NCI-H345 treated with DMSO at 0.1 percent for 48 hours (cell line): Measurements from ENCODE around the gene SYNGR2.

Source experiments
- DNase-seq: peaks from one replicate; lab custom pipeline; 2025; ENCODE audit not compliant: unreplicated experiment; lab: John Stamatoyannopoulos, UW

SYNGR2 gene

DNA sequence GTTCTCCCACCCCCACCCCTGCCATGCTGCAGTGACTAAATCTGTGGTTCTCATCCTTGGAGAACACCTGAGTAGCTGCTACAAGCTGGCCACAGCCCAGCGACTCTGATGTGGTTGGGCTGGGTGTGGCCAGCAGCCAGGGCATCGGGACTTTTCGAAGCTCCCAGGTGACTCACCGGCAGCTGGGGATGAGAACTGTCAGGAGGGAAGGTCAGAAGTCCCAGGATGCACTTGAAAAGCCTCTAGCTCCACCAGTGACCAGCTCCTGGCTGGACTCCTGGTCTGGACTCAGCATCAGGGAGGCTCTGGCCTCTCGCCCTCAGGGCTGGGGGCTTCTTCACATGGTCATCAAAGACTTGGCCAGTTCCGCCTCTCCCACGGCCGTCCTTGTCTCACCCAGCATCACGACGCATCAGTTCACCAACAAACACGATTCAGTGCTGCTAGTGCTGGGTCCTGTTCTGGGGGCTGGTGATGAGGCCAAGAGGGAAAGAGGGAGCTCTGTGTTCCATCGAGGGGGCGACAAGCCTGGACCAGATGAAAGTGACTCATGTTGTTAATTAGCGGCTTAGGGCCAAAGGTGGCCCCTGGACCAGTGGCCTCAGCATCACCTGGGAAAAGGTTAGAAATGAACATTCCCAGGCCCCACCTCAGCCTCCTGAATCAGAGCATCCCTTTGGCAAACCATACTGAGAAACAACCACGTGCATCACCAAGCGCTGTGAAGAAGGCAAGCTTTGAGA, 26.1 kb upstream of the SYNGR2 start:
- DNase-seq: no peak

DNA sequence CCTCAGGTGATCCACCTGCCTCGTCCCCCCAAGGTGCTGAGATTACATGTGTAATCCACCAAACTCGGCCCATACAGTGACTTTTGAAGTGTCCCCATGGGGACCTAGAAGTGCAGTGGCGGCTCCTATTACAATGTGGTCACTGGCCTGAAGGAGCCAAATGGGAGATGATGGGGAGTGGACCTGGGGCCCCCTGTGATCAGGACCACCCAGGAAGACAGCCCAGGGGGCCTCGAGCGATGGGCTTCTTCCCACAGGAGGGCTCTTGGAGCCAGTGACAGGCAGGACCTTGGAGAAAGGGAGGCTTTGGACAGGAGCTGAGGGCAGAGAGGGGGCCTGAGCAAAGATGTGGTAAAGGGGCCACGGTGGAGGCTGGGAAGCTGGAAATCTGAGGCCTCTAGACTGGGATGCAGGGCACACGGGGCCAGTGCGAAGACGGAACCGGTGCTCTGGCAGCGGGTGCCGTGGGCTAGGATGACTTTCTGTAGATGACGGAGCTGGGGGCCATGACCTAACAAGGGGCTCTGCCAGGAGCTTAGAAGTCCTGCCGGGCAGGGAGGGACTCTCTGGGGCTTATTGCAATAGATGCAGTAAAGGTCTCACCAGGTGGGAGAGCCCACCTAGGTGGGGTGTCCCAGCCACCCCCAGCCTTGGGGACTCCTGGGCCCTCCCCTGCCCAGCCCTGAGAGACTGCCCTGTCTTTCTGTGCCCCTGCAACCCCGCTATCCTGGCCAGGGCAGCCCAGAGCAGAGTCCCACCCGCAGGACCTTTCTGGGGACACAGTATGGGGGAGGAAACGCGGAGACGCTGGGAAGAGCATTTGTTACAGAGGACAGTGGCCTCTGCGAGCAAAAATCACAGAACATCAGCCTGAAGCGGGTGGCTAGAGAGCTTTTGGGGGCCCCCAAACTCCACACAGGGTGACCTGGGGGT, 24.9 kb upstream of the SYNGR2 start:
- no peak for DNase-seq

- no peak for DNase-seq
These were observed 24.1 kb upstream of the SYNGR2 start for GRCh38 chr17:78144147-78144719.

GRCh38 chr17:78144736-78145641, 23.4 kb upstream of the SYNGR2 start:
- DNase-seq: no peak

DNA sequence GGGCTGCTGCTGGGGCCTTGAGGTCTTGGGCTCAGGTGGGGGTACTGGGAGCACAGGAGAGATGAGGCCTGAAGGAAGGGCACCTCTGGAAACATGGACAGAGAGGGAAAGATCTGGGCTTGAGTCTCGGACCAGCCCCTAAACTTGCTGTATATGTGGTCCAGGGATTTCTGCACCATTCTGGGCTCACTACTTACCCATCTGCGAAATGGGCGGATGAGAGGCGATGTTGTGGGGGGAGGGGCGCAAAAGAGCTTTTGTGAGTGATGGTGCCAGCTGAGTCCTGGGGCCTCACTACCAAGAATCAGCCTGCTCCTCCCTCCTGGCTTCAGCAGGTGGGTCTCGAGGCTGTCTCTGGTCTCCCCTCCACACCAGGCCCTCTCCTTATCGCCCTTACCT, 21.9 kb upstream of the SYNGR2 start:
- DNase-seq: no peak

GRCh38 chr17:78146881-78147280, 21.5 kb upstream of the SYNGR2 start:
- no peak for DNase-seq

- no peak for DNase-seq
These were observed 20.9 kb upstream of the SYNGR2 start for GRCh38 chr17:78147315-78147998.

- no peak for DNase-seq
These were observed 19.9 kb upstream of the SYNGR2 start for GRCh38 chr17:78148286-78149016.

DNA sequence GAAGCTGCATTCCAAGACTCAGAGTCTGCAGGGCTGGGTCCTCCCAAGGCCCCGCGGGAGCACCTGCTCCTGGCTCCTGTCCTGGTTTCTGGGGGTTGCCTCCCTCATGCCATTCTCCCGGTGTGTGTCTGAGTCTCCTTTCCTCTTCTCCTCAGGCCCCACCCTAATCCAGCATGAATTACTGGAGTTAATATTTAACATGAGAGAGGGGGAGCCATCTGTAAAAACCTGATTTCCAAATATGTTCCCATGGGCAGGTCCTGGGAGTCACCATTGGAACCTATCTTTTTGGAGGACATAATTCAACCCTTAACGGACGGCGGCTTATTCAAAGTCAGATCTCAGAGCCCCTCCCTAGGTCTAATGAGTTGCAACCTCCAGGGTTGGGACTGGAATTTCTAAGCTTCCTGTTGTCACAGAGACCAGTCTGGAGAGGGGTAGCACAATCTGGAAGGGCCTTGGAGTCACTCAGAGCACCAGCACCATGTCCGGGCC, 16.8 kb upstream of the SYNGR2 start:
- no peak for DNase-seq

DNA sequence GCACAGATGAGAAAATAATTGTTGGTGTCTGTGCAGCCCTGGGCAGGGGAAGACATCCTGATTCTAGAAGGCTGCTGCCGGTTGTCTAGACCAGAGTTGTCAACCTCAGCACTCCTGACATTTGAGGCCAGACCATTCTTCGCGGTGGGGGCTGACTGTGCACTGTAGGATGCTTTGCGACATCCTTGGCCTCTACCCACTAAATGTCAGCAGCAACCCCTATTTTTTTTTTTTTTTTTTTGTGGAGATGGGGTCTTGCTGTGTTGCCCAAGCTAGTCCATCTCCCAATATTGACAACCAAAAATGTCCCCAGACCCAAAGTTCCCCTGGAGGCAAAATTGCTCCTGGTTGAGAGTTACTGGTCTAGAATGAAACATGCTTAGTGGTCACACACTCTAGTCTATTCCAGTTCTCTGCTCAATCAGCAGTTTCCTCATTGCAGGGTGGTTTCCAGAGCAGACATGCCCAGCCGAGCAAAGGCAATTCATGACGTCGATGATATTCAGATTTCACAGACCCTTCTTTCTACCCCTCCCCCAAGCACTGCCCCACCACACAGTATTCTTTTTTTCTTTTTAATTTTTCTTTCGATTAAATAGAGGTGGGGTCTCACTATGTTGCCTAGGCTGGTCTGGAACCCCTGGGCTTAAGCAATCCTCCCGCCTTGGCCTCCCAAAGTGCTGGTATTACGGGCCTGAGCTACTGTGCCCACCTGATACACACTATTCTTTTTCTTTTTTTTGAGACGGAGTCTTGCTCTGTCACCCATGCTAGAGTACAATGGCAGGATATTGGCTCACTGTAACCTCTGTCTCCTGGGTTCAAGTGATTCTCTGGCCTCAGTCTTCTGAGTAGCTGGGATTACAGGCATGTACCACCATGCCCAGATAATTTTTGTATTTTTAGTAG, 13.2 kb upstream of the SYNGR2 start:
- DNase-seq: no peak

DNA sequence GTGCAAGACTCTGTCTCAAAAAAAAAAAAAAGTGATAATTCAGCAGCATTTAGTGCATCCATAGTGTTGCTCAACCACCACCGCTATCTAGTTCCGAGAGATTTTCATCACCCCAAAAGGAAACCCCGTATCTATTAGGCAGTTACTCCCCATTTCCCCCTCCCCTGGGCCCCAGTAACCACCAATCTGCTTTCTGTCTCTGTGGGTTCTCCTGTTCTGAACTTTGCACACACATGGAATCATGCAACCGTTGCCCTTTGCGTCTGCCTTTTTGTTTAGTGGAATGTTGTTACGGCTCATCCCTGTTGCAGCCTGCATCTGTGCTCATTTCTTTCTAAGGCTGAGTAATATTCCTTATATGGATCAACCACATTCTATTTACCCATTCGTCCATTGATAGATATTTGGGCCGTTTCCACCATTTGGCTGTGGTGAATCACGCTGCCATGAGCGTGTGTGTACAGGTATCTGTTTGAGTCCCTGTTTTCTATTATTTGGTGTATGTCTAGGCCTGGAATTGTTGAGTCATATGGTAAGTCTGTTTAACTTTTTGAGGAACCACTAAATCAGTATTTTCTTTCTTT, 8.7 kb upstream of the SYNGR2 start:
- no peak for DNase-seq

DNA sequence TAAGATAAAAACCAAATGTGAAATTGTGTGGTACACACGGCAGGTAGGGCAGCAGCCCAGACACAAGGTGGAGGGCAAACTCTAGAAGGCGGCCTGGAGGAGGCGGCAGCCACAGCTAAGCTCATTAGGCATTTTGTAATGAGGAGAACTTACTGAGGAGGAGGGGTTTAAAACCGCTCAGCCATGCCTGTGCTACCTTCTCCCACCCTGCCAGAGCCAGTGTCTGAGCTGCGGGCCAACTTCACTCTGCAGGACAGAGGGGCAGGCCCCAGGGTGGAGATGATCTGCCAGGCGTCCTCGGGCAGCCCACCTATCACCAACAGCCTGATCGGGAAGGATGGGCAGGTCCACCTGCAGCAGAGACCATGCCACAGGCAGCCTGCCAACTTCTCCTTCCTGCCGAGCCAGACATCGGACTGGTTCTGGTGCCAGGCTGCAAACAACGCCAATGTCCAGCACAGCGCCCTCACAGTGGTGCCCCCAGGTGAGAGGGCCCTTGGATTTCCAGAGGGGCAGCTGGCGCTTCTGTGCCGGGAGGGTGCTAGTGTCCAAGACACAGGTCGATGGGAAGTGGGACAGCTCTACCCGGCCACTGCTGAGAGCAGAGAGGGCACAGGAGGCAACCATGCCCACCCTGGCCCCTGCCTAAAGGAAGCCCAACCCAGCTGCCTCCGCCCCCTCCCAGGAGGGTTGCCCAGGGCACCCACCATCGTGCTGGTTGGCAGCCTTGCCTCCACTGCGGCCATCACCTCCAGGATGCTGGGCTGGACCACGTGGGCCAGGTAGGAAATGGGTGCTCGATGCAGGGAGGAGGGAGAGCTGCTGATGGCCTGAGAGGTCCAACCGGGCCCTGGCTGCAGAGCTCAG, 4.3 kb upstream of the SYNGR2 start:
- no peak for DNase-seq

DNA sequence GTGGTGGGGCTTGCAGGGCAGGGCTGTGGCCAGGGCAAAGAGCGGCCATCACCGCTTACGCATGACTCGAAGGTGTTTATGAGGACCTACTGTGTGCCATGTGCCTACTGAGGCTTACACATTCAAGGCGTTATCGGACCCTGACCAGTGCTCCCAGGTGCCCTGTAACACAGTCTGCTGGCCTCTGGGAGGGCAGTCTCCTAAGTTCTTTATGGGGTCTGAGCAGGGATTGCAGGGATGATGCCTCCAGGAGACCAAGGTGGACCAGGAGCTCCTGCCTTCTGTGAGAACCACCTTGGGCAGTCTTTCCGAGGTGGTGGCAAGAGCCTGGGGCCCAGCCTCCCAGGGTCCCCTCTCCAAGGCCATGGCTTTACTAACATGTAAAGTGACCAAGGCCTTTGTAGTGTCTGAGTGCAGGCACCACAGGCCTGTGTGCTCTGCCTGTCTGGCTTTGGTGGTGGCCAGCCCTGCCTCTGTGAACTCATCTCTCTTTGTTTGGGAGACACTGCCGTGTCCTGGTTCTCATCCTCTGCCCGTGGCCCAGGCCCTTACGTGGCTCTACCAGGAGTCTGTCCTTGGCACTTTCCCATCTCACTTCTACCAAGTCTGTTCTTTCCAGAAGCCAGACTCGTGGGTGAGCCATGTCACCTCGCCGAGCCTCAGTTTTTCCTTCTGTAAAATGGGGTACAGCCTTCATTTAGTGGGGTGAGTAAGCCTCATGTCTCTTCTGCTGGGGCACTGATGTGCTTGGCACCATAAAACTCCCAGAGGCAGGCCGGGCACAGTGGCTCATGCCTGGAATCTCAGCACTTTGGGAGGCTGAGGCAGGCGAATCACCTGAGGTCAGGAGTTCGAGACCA, 3.4 kb upstream of the SYNGR2 start:
- DNase-seq: no peak

DNA sequence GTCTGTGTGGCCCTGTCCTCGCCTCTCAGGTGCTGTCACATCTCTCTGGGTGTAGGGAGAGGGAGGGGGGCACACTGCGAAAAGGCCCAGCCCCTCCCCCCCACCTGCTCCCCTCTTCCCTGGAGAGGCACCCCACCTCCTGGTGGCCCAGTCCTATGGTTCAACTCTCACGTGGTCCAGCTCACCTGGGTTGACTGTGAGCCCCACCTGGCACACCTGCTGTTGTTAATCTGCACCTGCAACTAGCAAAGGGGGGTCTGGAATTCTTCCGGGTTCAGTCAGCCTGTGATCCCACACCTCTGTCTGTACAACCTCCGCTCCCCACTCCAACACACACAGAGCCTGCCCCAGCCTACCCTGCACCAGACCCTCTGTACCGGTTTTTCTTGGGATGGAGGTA, 2.0 kb upstream of the SYNGR2 start:
- peak; percentile 24 for DNase-seq

DNA sequence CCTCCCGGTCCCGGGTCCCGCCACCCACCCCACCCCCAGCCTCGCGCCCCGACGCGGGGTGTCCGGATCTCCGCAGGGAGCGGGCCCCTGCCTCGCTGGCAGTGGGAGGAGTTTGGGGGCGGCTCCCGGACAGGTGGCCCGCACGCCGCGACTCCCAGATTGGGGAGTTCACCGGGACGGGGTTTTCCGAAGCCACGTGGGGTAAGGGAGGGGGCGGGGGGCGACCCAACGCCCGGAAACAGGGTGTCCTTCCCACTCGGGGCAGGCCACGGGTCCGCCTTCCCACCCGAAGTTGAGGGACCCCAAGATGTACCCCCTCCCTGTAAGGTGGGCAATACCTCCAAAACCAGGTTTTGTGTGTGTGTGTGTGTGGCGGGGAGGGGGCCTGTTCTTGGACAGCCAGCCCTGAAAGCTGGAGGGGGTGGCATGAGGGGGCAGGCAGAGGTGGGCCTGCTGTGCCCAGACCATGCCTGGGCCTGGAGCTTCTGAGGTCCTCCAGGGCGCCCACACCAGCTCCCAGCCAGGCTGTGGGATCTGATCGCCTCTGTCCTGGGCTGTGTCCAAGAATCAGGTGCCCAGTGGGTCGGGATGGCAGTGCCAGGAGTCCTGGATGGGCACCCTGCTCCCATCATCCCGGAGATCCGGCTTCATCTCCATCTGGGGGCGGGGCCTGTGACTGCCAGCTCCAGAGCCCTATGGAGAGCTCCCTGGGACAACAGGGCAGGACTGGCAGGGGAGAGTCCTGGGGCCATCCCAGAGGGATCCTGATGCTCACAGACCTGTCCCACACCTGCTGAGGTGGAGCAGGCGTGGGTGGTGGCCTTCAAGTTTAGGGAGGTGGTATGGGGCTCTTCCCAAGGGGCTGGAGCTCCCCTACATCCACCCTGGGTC, 767 bp downstream of the SYNGR2 start:
- DNase-seq: peak; percentile 69
